ENCODE results near the gene HTR3A. TPM values are rescaled to one million over a fixed set of nuclear protein-coding genes. Genes with fewer than 3 reads are reported as not detected.

HTR3A gene
- total RNA-seq, 1 experiment from 2014 or later = not detected

GRCh38 chr11:114019046-114019445, 44.1 kb downstream of the HTR3A start:
- H3K4me3 ChIP-seq (ENCODE audit: low read depth, low read length) = no peak overlapping the region
- peaks cover 3% of the 10 kb centered on the region for H3K27me3 Mint-ChIP-seq (ENCODE audit: insufficient read depth, unreplicated experiment)
- H3K36me3 ChIP-seq (ENCODE audit: control insufficient read depth, insufficient read depth, low read length) = no peaks in the 10 kb centered on the region
- no peaks in the 10 kb centered on the region for H3K4me1 ChIP-seq
- no peaks in the 10 kb centered on the region for H3K36me3 Mint-ChIP-seq (ENCODE audit: insufficient read depth, unreplicated experiment)
- no peak overlapping the region for H3K27ac Mint-ChIP-seq (ENCODE audit: unreplicated experiment)
- H3K9me3 ChIP-seq = no peaks in the 10 kb centered on the region
- TF ChIP-seq, protein P1, sequence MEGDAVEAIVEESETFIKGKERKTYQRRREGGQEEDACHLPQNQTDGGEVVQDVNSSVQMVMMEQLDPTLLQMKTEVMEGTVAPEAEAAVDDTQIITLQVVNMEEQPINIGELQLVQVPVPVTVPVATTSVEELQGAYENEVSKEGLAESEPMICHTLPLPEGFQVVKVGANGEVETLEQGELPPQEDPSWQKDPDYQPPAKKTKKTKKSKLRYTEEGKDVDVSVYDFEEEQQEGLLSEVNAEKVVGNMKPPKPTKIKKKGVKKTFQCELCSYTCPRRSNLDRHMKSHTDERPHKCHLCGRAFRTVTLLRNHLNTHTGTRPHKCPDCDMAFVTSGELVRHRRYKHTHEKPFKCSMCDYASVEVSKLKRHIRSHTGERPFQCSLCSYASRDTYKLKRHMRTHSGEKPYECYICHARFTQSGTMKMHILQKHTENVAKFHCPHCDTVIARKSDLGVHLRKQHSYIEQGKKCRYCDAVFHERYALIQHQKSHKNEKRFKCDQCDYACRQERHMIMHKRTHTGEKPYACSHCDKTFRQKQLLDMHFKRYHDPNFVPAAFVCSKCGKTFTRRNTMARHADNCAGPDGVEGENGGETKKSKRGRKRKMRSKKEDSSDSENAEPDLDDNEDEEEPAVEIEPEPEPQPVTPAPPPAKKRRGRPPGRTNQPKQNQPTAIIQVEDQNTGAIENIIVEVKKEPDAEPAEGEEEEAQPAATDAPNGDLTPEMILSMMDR (IDR thresholded peaks at IDR 0.05; ENCODE audit: insufficient read depth in 1 of 2, low read depth in 1 of 2, low read length in 1 of 2, severe bottlenecking in 1 of 2, unreplicated experiment in 1 of 2) = no peak
- BruUV-seq (replicated peaks) = no TSS peak
- no peaks in the 10 kb centered on the region for H3K4me1 Mint-ChIP-seq (ENCODE audit: low read depth, unreplicated experiment)
- ChIA-PET CTCF (interaction anchor here (1.0 kb wide), 1 partner anchor 242 kb away, joined by 3 read pairs; no protein-coding TSS in a partner anchor), POLR2A (no interaction called here)
- no peak overlapping the region for H3K4me3 Mint-ChIP-seq (ENCODE audit: unreplicated experiment)
- H3K9me3 Mint-ChIP-seq (ENCODE audit: unreplicated experiment) = no peaks in the 10 kb centered on the region
- H3K27me3 ChIP-seq (replicated peaks; ENCODE audit: control insufficient read depth, insufficient read depth, low read length) = no peaks in the 10 kb centered on the region
- intact Hi-C loops (cut with micrococcal nuclease; ENCODE audit: unreplicated experiment) = no loop called here
- no peak for DNase-seq

GRCh38 chr11:114019574-114019973, 44.7 kb downstream of the HTR3A start:
- Histone ChIP-seq H3K27me3 (replicated peaks; ENCODE audit: control insufficient read depth, insufficient read depth, low read length) (no peaks in the 10 kb centered on the region), H3K9me3 (no peaks in the 10 kb centered on the region), H3K4me1 (no peaks in the 10 kb centered on the region), H3K4me3 (ENCODE audit: low read depth, low read length) (no peak overlapping the region), H3K36me3 (ENCODE audit: control insufficient read depth, insufficient read depth, low read length) (no peaks in the 10 kb centered on the region)
- no peaks in the 10 kb centered on the region for H3K36me3 Mint-ChIP-seq (ENCODE audit: insufficient read depth, unreplicated experiment)
- H3K4me1 Mint-ChIP-seq (ENCODE audit: low read depth, unreplicated experiment) = no peaks in the 10 kb centered on the region
- H3K9me3 Mint-ChIP-seq (ENCODE audit: unreplicated experiment) = no peaks in the 10 kb centered on the region
- DNase-seq = no peak
- H3K27me3 Mint-ChIP-seq (ENCODE audit: insufficient read depth, unreplicated experiment) = peaks cover 1% of the 10 kb centered on the region
- no peak overlapping the region for H3K4me3 Mint-ChIP-seq (ENCODE audit: unreplicated experiment)
- intact Hi-C loops (cut with micrococcal nuclease; ENCODE audit: unreplicated experiment) = no loop called here
- POLR2A ChIA-PET = no interaction called here
- no TSS peak for BruUV-seq (replicated peaks)
- no peak overlapping the region for H3K27ac Mint-ChIP-seq (ENCODE audit: unreplicated experiment)
- TF ChIP-seq, protein P1 (IDR thresholded peaks at IDR 0.05; ENCODE audit: insufficient read depth in 1 of 2, low read depth in 1 of 2, low read length in 1 of 2, severe bottlenecking in 1 of 2, unreplicated experiment in 1 of 2) = no peak
- CTCF ChIA-PET = interaction anchor here (1.0 kb wide), 1 partner anchor 242 kb away, joined by 3 read pairs; no protein-coding TSS in a partner anchor

DNA sequence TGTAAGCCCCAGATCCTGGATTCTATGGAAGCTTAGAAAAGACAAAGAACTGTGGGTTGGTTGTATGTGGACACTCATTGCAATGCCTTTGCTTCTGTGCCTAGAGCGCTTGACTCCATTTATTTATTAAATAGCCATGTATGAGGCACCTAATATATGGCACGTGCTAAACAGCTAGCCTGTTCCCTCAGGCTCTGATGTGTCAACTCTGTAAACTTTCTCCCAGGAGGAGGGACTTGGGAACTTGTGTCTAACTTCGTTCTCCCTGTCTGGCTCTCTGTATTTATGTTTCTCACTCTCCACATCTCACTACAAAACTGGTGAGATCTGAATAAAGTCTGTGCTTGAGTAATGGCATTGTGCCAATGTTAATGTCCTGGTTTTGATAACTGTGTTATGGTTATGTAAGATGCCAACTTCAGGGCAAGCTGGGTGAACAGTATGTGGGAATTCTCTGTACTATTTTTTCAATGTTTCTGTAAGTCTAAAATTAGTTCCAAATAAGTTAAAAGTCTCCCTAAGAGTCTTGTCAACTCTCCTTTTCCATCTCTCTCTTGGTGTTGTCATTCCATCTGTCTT, 50.5 kb downstream of the HTR3A start:
- DNase-seq = no peak
- POLR2A ChIA-PET = no interaction called here
- Histone ChIP-seq H3K9me3 (no peaks in the 10 kb centered on the region), H3K4me1 (no peaks in the 10 kb centered on the region), H3K36me3 (ENCODE audit: control insufficient read depth, insufficient read depth, low read length) (no peaks in the 10 kb centered on the region), H3K27me3 (replicated peaks; ENCODE audit: control insufficient read depth, insufficient read depth, low read length) (peaks cover under 1% of the 10 kb centered on the region), H3K4me3 (ENCODE audit: low read depth, low read length) (no peak overlapping the region)
- Mint-ChIP-seq H3K4me1 (ENCODE audit: low read depth, unreplicated experiment) (peaks cover 7% of the 10 kb centered on the region), H3K36me3 (ENCODE audit: insufficient read depth, unreplicated experiment) (no peaks in the 10 kb centered on the region), H3K27me3 (ENCODE audit: insufficient read depth, unreplicated experiment) (peaks cover 2% of the 10 kb centered on the region), H3K9me3 (ENCODE audit: unreplicated experiment) (no peaks in the 10 kb centered on the region), H3K4me3 (ENCODE audit: unreplicated experiment) (no peak overlapping the region), H3K27ac (ENCODE audit: unreplicated experiment) (no peak overlapping the region)
- intact Hi-C loops (cut with micrococcal nuclease; ENCODE audit: unreplicated experiment) = loop anchor here (5.0 kb wide), 1 partner anchor 128 kb away; no protein-coding TSS in a partner anchor
- no TSS peak for BruUV-seq (replicated peaks)
- TF ChIP-seq, protein P1 (IDR thresholded peaks at IDR 0.05; ENCODE audit: insufficient read depth in 1 of 2, low read depth in 1 of 2, low read length in 1 of 2, severe bottlenecking in 1 of 2, unreplicated experiment in 1 of 2) = no peak
- CTCF ChIA-PET = interaction anchor here (0.8 to 6.0 kb wide), 2 partner anchors 30 to 236 kb away, joined by 3 to 72 read pairs; no protein-coding TSS in a partner anchor

All from Caco-2 (cell line).